ENCODE data around the gene MAP3K15.

Gene MAP3K15

GRCh38 chrX:19403696-19404095, 111.6 kb downstream of the MAP3K15 start:
- H3K4me1 ChIP-seq (ENCODE audit: control insufficient read depth, insufficient read depth, low read length, poor library complexity, severe bottlenecking), result no peaks in the 10 kb centered on the region
- no peak overlapping the region for H3K27ac ChIP-seq (ENCODE audit: low read depth, low read length, severe bottlenecking)
- no peak overlapping the region for H3K4me3 ChIP-seq (ENCODE audit: extremely low read depth, insufficient read depth, low read length, poor library complexity, severe bottlenecking)
- H3K36me3 ChIP-seq (ENCODE audit: control insufficient read depth, insufficient read depth, low read length), result no peaks in the 10 kb centered on the region
- no peaks in the 10 kb centered on the region for H3K9me3 ChIP-seq (ENCODE audit: control insufficient read depth, low read length)

GRCh38 chrX:19392703-19393102, 122.6 kb downstream of the MAP3K15 start:
- H3K4me1 ChIP-seq (ENCODE audit: control insufficient read depth, insufficient read depth, low read length, poor library complexity, severe bottlenecking), result no peaks in the 10 kb centered on the region
- 100% methylated on average over 3 of the region's 4 CpGs for WGBS, 2 experiments (ENCODE audit: insufficient coverage in 2 of 2)

GRCh38 chrX:19392078-19392477, 123.2 kb downstream of the MAP3K15 start:
- 87 to 94% methylated on average over 4 to 10 of the region's 12 CpGs for WGBS, 2 experiments (ENCODE audit: insufficient coverage in 2 of 2)

More at GRCh38 chrX:19392703-19393102, 122.6 kb downstream of the MAP3K15 start:
- no peaks in the 10 kb centered on the region for H3K9me3 ChIP-seq (ENCODE audit: control insufficient read depth, low read length)
- H3K4me3 ChIP-seq (ENCODE audit: extremely low read depth, insufficient read depth, low read length, poor library complexity, severe bottlenecking), result no peak overlapping the region
- H3K27ac ChIP-seq (ENCODE audit: low read depth, low read length, severe bottlenecking), result no peak overlapping the region
- H3K36me3 ChIP-seq (ENCODE audit: control insufficient read depth, insufficient read depth, low read length), result no peaks in the 10 kb centered on the region

GRCh38 chrX:19389227-19389845, 126.0 kb downstream of the MAP3K15 start:
- no CpG with 5 or more reads among the region's 4 CpGs for WGBS, 2 experiments (ENCODE audit: insufficient coverage in 2 of 2)
- no peak overlapping the region for H3K4me3 ChIP-seq (ENCODE audit: extremely low read depth, insufficient read depth, low read length, poor library complexity, severe bottlenecking)
- H3K27ac ChIP-seq (ENCODE audit: low read depth, low read length, severe bottlenecking), result no peak overlapping the region
- no peaks in the 10 kb centered on the region for H3K4me1 ChIP-seq (ENCODE audit: control insufficient read depth, insufficient read depth, low read length, poor library complexity, severe bottlenecking)
- H3K36me3 ChIP-seq (ENCODE audit: control insufficient read depth, insufficient read depth, low read length), result no peaks in the 10 kb centered on the region
- no peaks in the 10 kb centered on the region for H3K9me3 ChIP-seq (ENCODE audit: control insufficient read depth, low read length)

More at GRCh38 chrX:19392078-19392477, 123.2 kb downstream of the MAP3K15 start:
- H3K36me3 ChIP-seq (ENCODE audit: control insufficient read depth, insufficient read depth, low read length), result no peaks in the 10 kb centered on the region
- H3K4me1 ChIP-seq (ENCODE audit: control insufficient read depth, insufficient read depth, low read length, poor library complexity, severe bottlenecking), result no peaks in the 10 kb centered on the region
- no peaks in the 10 kb centered on the region for H3K9me3 ChIP-seq (ENCODE audit: control insufficient read depth, low read length)
- no peak overlapping the region for H3K4me3 ChIP-seq (ENCODE audit: extremely low read depth, insufficient read depth, low read length, poor library complexity, severe bottlenecking)
- no peak overlapping the region for H3K27ac ChIP-seq (ENCODE audit: low read depth, low read length, severe bottlenecking)

- 100% methylated on average over 3 of the region's 8 CpGs; no CpG with 5 or more reads in 1 of the 2 experiments for WGBS, 2 experiments (ENCODE audit: insufficient coverage in 2 of 2)
- H3K36me3 ChIP-seq (ENCODE audit: control insufficient read depth, insufficient read depth, low read length), result no peaks in the 10 kb centered on the region
- no peaks in the 10 kb centered on the region for H3K4me1 ChIP-seq (ENCODE audit: control insufficient read depth, insufficient read depth, low read length, poor library complexity, severe bottlenecking)
Measured at GRCh38 chrX:19388741-19389140, 126.6 kb downstream of the MAP3K15 start.

GRCh38 chrX:19388064-19388679, 127.1 kb downstream of the MAP3K15 start:
- Histone ChIP-seq H3K9me3 (ENCODE audit: control insufficient read depth, low read length) (no peaks in the 10 kb centered on the region), H3K4me3 (ENCODE audit: extremely low read depth, insufficient read depth, low read length, poor library complexity, severe bottlenecking) (no peak overlapping the region), H3K4me1 (ENCODE audit: control insufficient read depth, insufficient read depth, low read length, poor library complexity, severe bottlenecking) (no peaks in the 10 kb centered on the region), H3K36me3 (ENCODE audit: control insufficient read depth, insufficient read depth, low read length) (no peaks in the 10 kb centered on the region), H3K27ac (ENCODE audit: low read depth, low read length, severe bottlenecking) (no peak overlapping the region)
- WGBS, 2 experiments (ENCODE audit: insufficient coverage in 2 of 2), result 81 to 100% methylated on average over 4 to 6 of the region's 13 CpGs

More at GRCh38 chrX:19388741-19389140, 126.6 kb downstream of the MAP3K15 start:
- Histone ChIP-seq H3K27ac (ENCODE audit: low read depth, low read length, severe bottlenecking) (no peak overlapping the region), H3K4me3 (ENCODE audit: extremely low read depth, insufficient read depth, low read length, poor library complexity, severe bottlenecking) (no peak overlapping the region), H3K9me3 (ENCODE audit: control insufficient read depth, low read length) (no peaks in the 10 kb centered on the region)

- H3K4me1 ChIP-seq (ENCODE audit: control insufficient read depth, insufficient read depth, low read length, poor library complexity, severe bottlenecking), result no peaks in the 10 kb centered on the region
- no CpG with 5 or more reads among the region's 4 CpGs for WGBS, 2 experiments (ENCODE audit: insufficient coverage in 2 of 2)
- no peak overlapping the region for H3K27ac ChIP-seq (ENCODE audit: low read depth, low read length, severe bottlenecking)
- H3K9me3 ChIP-seq (ENCODE audit: control insufficient read depth, low read length), result no peaks in the 10 kb centered on the region
- H3K4me3 ChIP-seq (ENCODE audit: extremely low read depth, insufficient read depth, low read length, poor library complexity, severe bottlenecking), result no peak overlapping the region
- H3K36me3 ChIP-seq (ENCODE audit: control insufficient read depth, insufficient read depth, low read length), result no peaks in the 10 kb centered on the region
Measured at GRCh38 chrX:19386679-19387078, 128.6 kb downstream of the MAP3K15 start.

GRCh38 chrX:19382555-19383145, 132.7 kb downstream of the MAP3K15 start:
- no peaks in the 10 kb centered on the region for H3K4me1 ChIP-seq (ENCODE audit: control insufficient read depth, insufficient read depth, low read length, poor library complexity, severe bottlenecking)
- H3K4me3 ChIP-seq (ENCODE audit: extremely low read depth, insufficient read depth, low read length, poor library complexity, severe bottlenecking), result no peak overlapping the region
- H3K36me3 ChIP-seq (ENCODE audit: control insufficient read depth, insufficient read depth, low read length), result no peaks in the 10 kb centered on the region
- H3K27ac ChIP-seq (ENCODE audit: low read depth, low read length, severe bottlenecking), result no peak overlapping the region
- WGBS, 2 experiments (ENCODE audit: insufficient coverage in 2 of 2), result 24 to 60% methylated on average over 5 of the region's 16 CpGs
- no peaks in the 10 kb centered on the region for H3K9me3 ChIP-seq (ENCODE audit: control insufficient read depth, low read length)

- Histone ChIP-seq H3K4me3 (ENCODE audit: extremely low read depth, insufficient read depth, low read length, poor library complexity, severe bottlenecking) (no peak overlapping the region), H3K27ac (ENCODE audit: low read depth, low read length, severe bottlenecking) (no peak overlapping the region), H3K4me1 (ENCODE audit: control insufficient read depth, insufficient read depth, low read length, poor library complexity, severe bottlenecking) (no peaks in the 10 kb centered on the region), H3K36me3 (ENCODE audit: control insufficient read depth, insufficient read depth, low read length) (no peaks in the 10 kb centered on the region), H3K9me3 (ENCODE audit: control insufficient read depth, low read length) (no peaks in the 10 kb centered on the region)
- WGBS, 2 experiments (ENCODE audit: insufficient coverage in 2 of 2), result 91% methylated on average over 9 of the region's 9 CpGs; no CpG with 5 or more reads in 1 of the 2 experiments
Measured at GRCh38 chrX:19381326-19381725, 134.0 kb downstream of the MAP3K15 start.

- H3K27ac ChIP-seq (ENCODE audit: low read depth, low read length, severe bottlenecking), result no peak overlapping the region
Measured at GRCh38 chrX:19377799-19378198, 137.5 kb downstream of the MAP3K15 start.

GRCh38 chrX:19375546-19375945, 139.8 kb downstream of the MAP3K15 start:
- no peak overlapping the region for H3K27ac ChIP-seq (ENCODE audit: low read depth, low read length, severe bottlenecking)
- WGBS, 2 experiments (ENCODE audit: insufficient coverage in 2 of 2), result 86 to 92% methylated on average over 3 to 5 of the region's 8 CpGs
- no peaks in the 10 kb centered on the region for H3K36me3 ChIP-seq (ENCODE audit: control insufficient read depth, insufficient read depth, low read length)
- no peaks in the 10 kb centered on the region for H3K9me3 ChIP-seq (ENCODE audit: control insufficient read depth, low read length)
- H3K4me3 ChIP-seq (ENCODE audit: extremely low read depth, insufficient read depth, low read length, poor library complexity, severe bottlenecking), result no peak overlapping the region
- H3K4me1 ChIP-seq (ENCODE audit: control insufficient read depth, insufficient read depth, low read length, poor library complexity, severe bottlenecking), result peaks cover 2% of the 10 kb centered on the region

More at GRCh38 chrX:19377799-19378198, 137.5 kb downstream of the MAP3K15 start:
- no peaks in the 10 kb centered on the region for H3K36me3 ChIP-seq (ENCODE audit: control insufficient read depth, insufficient read depth, low read length)
- H3K4me3 ChIP-seq (ENCODE audit: extremely low read depth, insufficient read depth, low read length, poor library complexity, severe bottlenecking), result no peak overlapping the region
- H3K9me3 ChIP-seq (ENCODE audit: control insufficient read depth, low read length), result no peaks in the 10 kb centered on the region
- WGBS, 2 experiments (ENCODE audit: insufficient coverage in 2 of 2), result 91 to 97% methylated on average over 4 to 9 of the region's 12 CpGs
- peaks cover 2% of the 10 kb centered on the region for H3K4me1 ChIP-seq (ENCODE audit: control insufficient read depth, insufficient read depth, low read length, poor library complexity, severe bottlenecking)

Data from mesodermal cell (in vitro differentiated cells).